K562 (cell line): ENCODE data around the gene HK2. TPM values are rescaled to one million over a fixed set of nuclear protein-coding genes. Genes with fewer than 3 reads are reported as not detected.

Source experiments
- ATAC-seq: fragments of 200-7000 bp; cut with Tn5 transposase; 3 replicates; pipeline ENCODE4 v1.9.1; 2020; ENCODE audit warnings: moderate library complexity
- BruUV-seq: library from RNA; stranded (reverse); fragments of 400-500 nt; replicated peaks from 2 replicates; lab custom pipeline; 2021; lab: Mats Ljungman, UMichigan
- CTCF ChIA-PET: fragments of 300-600 bp; formaldehyde crosslinking; extraction: SDS; loops from one replicate; lab custom pipeline; 2021; ENCODE audit warnings: low intra/inter-chr PET ratio; lab: Yijun Ruan, JAX
- POLR2A ChIA-PET: fragments of 300-600, 350-650 bp; sonication (Branson Sonifier 250); formaldehyde crosslinking; extraction: SDS; loops from one replicate; lab custom pipeline; 2021; ENCODE audit warnings: antibody characterized with exemption, inconsistent platforms; lab: Yijun Ruan, JAX
- DNase-seq, 4 experiments: peaks; one replicate each; pipeline versions ENCODE4 v3.0.0 to v3.0.0-alpha.2; 2011 to 2018; ENCODE audit warnings: low spot score in 3 of 4, mixed read lengths in 3 of 4; ENCODE audit errors: extremely low read depth in 1 of 4
- FAIRE-seq: peaks from 2 replicates; lab custom pipeline; 2011; peaks lifted over from hg19 to GRCh38; lab: Jason Lieb, UNC
- H2AFZ ChIP-seq: 2 replicates; pipeline ENCODE4 v1.6.0; 2011; ENCODE audit warnings: low read depth, low read length, control low read depth, inconsistent platforms
- H3K27ac ChIP-seq: fragments of 200-600 bp; 3 replicates; pipeline ENCODE4 v1.8.0; 2011; ENCODE audit warnings: low read depth, mild to moderate bottlenecking, control low read depth, inconsistent platforms, low read length, moderate library complexity, mixed read lengths; ENCODE audit errors: extremely low read depth
- H3K27me3 ChIP-seq, 2 experiments: fragments of 300-600 bp in 1 of 2; 2 replicates in 1 of 2; 3 replicates in 1 of 2; pipeline versions ENCODE4 v1.6.0 to v1.8.0; 2011; ENCODE audit warnings: inconsistent platforms in 2 of 2, low read length in 2 of 2, mild to moderate bottlenecking in 1 of 2, mixed read lengths in 1 of 2, moderate library complexity in 1 of 2; ENCODE audit not compliant: control insufficient read depth in 2 of 2, insufficient read depth in 2 of 2
- H3K36me3 ChIP-seq: fragments of 300-600 bp; 3 replicates; pipeline ENCODE4 v1.8.0; 2011; ENCODE audit warnings: mild to moderate bottlenecking, low read length, inconsistent platforms; ENCODE audit not compliant: control insufficient read depth, insufficient read depth
- H3K4me1 ChIP-seq, 2 experiments: fragments of 200-600 bp in 1 of 2; replicated peaks in 1 of 2; 2 replicates in 1 of 2; 3 replicates in 1 of 2; pipeline versions ENCODE4 v1.5.1 to v1.8.0; 2011; ENCODE audit warnings: inconsistent platforms in 2 of 2, low read length in 2 of 2, mild to moderate bottlenecking in 1 of 2, mixed read lengths in 1 of 2, moderate library complexity in 1 of 2; ENCODE audit not compliant: control insufficient read depth in 2 of 2, insufficient read depth in 2 of 2
- H3K4me2 ChIP-seq: 2 replicates; pipeline ENCODE4 v1.6.1; 2011; ENCODE audit warnings: low read length, control low read depth, inconsistent platforms, mixed read lengths; ENCODE audit not compliant: insufficient read depth
- H3K4me3 ChIP-seq: fragments of 200-600 bp; sonication (generic), shearing (Covaris generic); 2 replicates; pipeline ENCODE4 v1.5.1; 2016; ENCODE audit warnings: control low read depth, inconsistent platforms
- H3K79me2 ChIP-seq: fragments of 200-600 bp; 3 replicates; pipeline ENCODE4 v1.8.0; 2011; ENCODE audit warnings: low read length, inconsistent platforms; ENCODE audit not compliant: control insufficient read depth, insufficient read depth
- H3K9ac ChIP-seq, 2 experiments: 2 replicates each; pipeline versions ENCODE4 v1.6.0 to v1.6.1; 2011; ENCODE audit warnings: low read depth in 2 of 2, low read length in 2 of 2, control low read depth in 1 of 2, inconsistent platforms in 1 of 2, mild to moderate bottlenecking in 1 of 2, mixed read lengths in 1 of 2; ENCODE audit not compliant: insufficient read depth in 1 of 2
- H3K9me1 ChIP-seq: one replicate; pipeline ENCODE4 v1.6.0; 2011; ENCODE audit warnings: inconsistent platforms, mild to moderate bottlenecking, low read length, moderate library complexity; ENCODE audit not compliant: control insufficient read depth, insufficient read depth
- H3K9me3 ChIP-seq: replicated peaks from 2 replicates; pipeline ENCODE4 v1.5.1; 2011; ENCODE audit warnings: low read depth, low read length, inconsistent platforms; ENCODE audit not compliant: control insufficient read depth, insufficient read depth
- H4K20me1 ChIP-seq: replicated peaks from 2 replicates; pipeline ENCODE4 v1.6.1; 2011; ENCODE audit warnings: low read length, inconsistent platforms, mixed read lengths; ENCODE audit not compliant: control insufficient read depth, insufficient read depth
- CTBP1 ChIP-seq: fragments of 450-650 bp; IDR thresholded peaks from 2 replicates; pipeline ENCODE4 v1.6.1; 2016; ENCODE audit warnings: borderline replicate concordance
- HSF4 ChIP-seq: fragments of 250-450 bp; sonication (Bioruptor Pico); IDR thresholded peaks from 2 replicates; pipeline ENCODE4 v2.1.2; 2022; ENCODE audit warnings: mild to moderate bottlenecking, moderate library complexity, borderline replicate concordance
- MAZ ChIP-seq, 2 experiments: fragments of 450-650 bp in 1 of 2; sonication (generic) in 1 of 2; formaldehyde crosslinking; IDR thresholded peaks in 1 of 2; conservative IDR thresholded peaks in 1 of 2; 2 replicates each; pipeline versions ENCODE4 v1.4.0 to v1.5.0; 2020; ENCODE audit warnings: mild to moderate bottlenecking in 1 of 2, missing genetic modification reagents in 1 of 2
- MYC ChIP-seq, 2 experiments: fragments of 250-450 bp in 1 of 2; sonication (Bioruptor Pico) in 1 of 2; IDR thresholded peaks; 2 replicates each; pipeline versions ENCODE4 v1.5.1 to v1.6.1; 2012 to 2021; ENCODE audit warnings: low read depth in 2 of 2, borderline replicate concordance in 1 of 2, improper control_type of control experiment in 1 of 2, low read length in 1 of 2, mild to moderate bottlenecking in 1 of 2, moderate library complexity in 1 of 2
- NR3C1 ChIP-seq: sonication (generic); formaldehyde crosslinking; IDR thresholded peaks from 2 replicates; pipeline ENCODE4 v1.8.1; 2022; ENCODE audit warnings: missing genetic modification reagents
- SIN3A ChIP-seq, 2 experiments: fragments of 150-350 bp in 1 of 2; IDR thresholded peaks; 2 replicates each; pipeline ENCODE4 v1.6.1; 2011 to 2016; ENCODE audit warnings: borderline replicate concordance in 2 of 2, low read depth in 2 of 2, low read length in 2 of 2, mild to moderate bottlenecking in 2 of 2, moderate library complexity in 2 of 2; ENCODE audit not compliant: control insufficient read depth in 1 of 2
- TAF1 ChIP-seq: IDR thresholded peaks from 2 replicates; pipeline ENCODE4 v1.6.1; 2011; ENCODE audit warnings: mild to moderate bottlenecking, low read length, moderate library complexity; ENCODE audit not compliant: insufficient read depth, control insufficient read depth, severe bottlenecking; ENCODE audit errors: extremely low read depth
- ZBTB7A ChIP-seq: IDR thresholded peaks from 2 replicates; pipeline ENCODE4 v1.6.1; 2011; ENCODE audit warnings: low read depth, mild to moderate bottlenecking, low read length, moderate library complexity, borderline replicate concordance; ENCODE audit not compliant: control insufficient read depth
- ZNF324 ChIP-seq: fragments of 250-450 bp; sonication (Bioruptor Pico); IDR thresholded peaks from 2 replicates; pipeline ENCODE4 v1.4.0; 2020; ENCODE audit warnings: mild to moderate bottlenecking
- WGBS: fragments of 100-300 bp; shearing (Covaris generic); methylation state at CpG from one replicate; pipeline ENCODE4 v1.1.6; 2016; ENCODE audit warnings: low coverage, mixed read lengths; ENCODE audit not compliant: insufficient coverage; ENCODE audit errors: missing lambda C conversion rate; 5-methylcytosine and 5-hydroxymethylcytosine counted together
- in situ Hi-C: fragments of 300-500 bp; cut with MboI; formaldehyde crosslinking; loops from 4 replicates; pipeline ENCODE4 v1.15.0; 2018; ENCODE audit warnings: inconsistent platforms, mixed read lengths
- intact Hi-C: fragments of 100-400 bp; cut with micrococcal nuclease; formaldehyde crosslinking; loops from 2 replicates; pipeline ENCODE4 v1.14.2; 2022
- polyA plus RNA-seq, 8 experiments: library from polyadenylated mRNA; depleted of rRNA in 4 of 8; stranded (reverse) in 5 of 8; unstranded in 3 of 8; fragments of >200 nt; fragmentation: Nextera tagmentation in 2 of 8; fragmentation: Illumina TruSeq in 1 of 8; extraction: Ambion mirVana in 2 of 8; extraction: Trizol in 1 of 8; gene quantifications; 2 replicates each; pipeline versions ENCODE4 v1.2.1 to v1.2.3, GENCODE V29; 2011 to 2014; ENCODE audit warnings: inconsistent platforms in 1 of 8, missing spikeins in 1 of 8
- total RNA-seq, 7 experiments: library from RNA; depleted of rRNA in 6 of 7; stranded (reverse); fragments of >200 nt in 6 of 7; fragmentation: Illumina TruSeq in 2 of 7; extraction: Trizol in 2 of 7; gene quantifications; 2 replicates each; pipeline versions ENCODE4 v1.2.1 to v1.2.3, GENCODE V29; 2011 to 2021; ENCODE audit warnings: low replicate concordance in 1 of 7
- TF ChIP-seq, protein P1 (sequence below): fragments of 450-650 bp; IDR thresholded peaks from 2 replicates; pipeline ENCODE4 v1.6.1; 2016
- TF ChIP-seq, protein P2 (sequence below): fragments of 250-450 bp; sonication (Bioruptor Pico); IDR thresholded peaks from 2 replicates; pipeline ENCODE4 v1.4.0; 2020; ENCODE audit warnings: mild to moderate bottlenecking, moderate library complexity, borderline replicate concordance

The HK2 gene
- total and polyA plus RNA-seq, 9 of the 15 experiments (the other 6 are each of a cell fraction or from before 2014, with no cell fraction given) = 4.7 to 56.0 (median 19.9) TPM

DNA sequence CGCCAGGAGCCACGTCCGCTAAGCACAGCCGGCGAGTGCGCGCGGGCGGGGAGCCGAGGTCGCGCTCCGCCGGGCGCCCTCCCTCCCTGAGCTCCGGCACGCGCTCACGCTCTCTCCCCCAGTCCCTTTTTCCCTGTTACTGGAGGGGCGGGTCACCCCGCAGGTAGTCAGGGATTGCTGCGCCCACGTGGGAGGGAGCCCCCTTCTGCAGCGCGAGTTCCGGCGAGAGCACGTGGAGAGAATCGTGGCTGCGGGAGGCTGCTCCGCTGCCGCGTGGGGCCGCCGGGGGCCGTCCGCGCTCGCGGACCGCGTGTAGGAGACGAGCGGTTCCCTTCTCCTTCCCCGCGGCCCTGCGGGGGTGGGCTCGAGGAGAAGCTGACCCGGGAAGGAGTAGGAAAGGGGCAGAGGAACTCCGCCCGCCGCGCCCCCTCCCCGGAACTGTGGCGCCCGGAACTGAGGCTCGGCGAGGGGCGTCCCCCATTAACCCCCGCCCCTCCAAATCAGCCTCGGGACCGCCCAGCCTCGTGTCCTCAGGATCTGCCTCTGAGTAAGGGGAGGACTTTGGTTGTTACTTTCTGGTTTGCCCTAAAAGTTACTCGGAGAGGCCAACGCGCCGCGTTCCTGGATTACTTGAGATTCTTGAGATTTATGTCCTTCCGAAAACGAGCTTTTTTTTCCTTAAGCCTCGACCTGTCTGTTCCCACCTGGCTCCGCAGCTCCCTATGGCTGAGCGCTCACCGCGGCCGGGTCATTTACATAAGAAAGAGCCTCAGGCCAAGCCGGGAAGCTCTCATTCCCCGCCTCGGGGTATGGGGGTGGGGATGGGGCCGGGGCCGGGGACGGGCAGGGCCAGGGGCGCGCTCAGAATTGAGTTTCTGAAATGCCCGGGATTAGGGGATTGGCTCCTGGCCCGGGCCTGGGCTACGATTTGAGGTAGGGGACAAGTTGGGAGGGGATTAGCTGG is 1.1 kb downstream of the HK2 start (continued):
- peak; percentile 48 to 81; a peak in 3 of 4 replicates for TF ChIP-seq MAZ (CRISPR knock-in tag; conservative IDR thresholded peaks at IDR 0.05 in 1 of 2, IDR thresholded peaks at IDR 0.05 in 1 of 2)
- TF ChIP-seq TAF1 = peak; percentile 28

DNA sequence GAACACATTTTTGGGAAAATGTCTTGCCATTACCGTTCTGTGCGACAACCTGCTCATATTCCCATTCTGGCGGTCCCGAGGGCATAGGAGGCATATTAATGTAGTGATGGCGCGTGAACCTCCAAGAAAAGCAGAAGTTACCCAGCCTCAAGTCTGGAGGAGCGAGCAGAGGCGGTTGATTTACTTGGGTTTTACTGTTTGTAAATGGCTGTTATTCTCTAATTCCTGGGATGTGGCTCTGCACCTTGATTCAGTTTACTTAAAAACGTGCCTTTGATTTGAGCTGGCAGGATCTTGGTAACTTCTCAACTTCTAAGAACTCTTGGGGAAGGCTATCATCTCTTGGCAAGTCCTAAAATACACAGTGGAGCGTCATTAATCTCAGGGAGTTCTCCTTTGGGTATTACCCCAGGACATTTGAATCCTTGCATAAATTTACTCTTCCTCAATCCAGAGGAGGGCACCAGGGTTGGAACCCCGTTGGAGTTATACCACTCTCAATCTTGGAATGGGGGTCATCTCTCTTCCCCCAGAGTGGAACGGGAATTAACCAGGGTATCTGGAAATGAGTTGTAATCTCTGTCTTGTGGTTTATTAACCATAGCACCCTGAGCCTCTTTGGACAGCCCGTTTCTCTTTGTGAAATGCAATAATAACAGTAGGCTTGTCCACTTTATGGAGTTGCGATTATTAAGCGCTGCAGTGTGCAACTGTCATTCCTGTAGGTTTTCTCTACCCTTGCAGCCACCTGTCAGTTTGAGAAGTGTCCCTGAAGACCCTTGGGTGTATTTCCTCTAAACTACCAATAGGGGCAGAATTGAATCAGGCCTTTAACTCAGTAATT is 2.1 kb downstream of the HK2 start:
- peak overlapping the region; percentile 89 for H3K4me2 ChIP-seq
- peaks cover 14% of the 10 kb centered on the region; the same call in 2 of the 3 replicates for H3K36me3 ChIP-seq
- CTCF ChIA-PET = no interaction called here
- POLR2A ChIA-PET = interaction anchor here (1.4 to 2.3 kb wide), 3 partner anchors 8 to 26 kb away, joined by 3 to 11 read pairs (median 10); no protein-coding TSS in a partner anchor
- DNase-seq = peak; percentile 48 to 70 (median 60)
- BruUV-seq = no TSS peak
- no peaks in the 10 kb centered on the region for H3K9me3 ChIP-seq
- peak overlapping the region; percentile 83; the same call in 1 of the 3 replicates for H3K27ac ChIP-seq
- H3K9ac ChIP-seq = peak overlapping the region; percentile 78 to 97
- H3K27me3 ChIP-seq = no peaks in the 10 kb centered on the region
- H3K9me1 ChIP-seq = peaks cover 10% of the 10 kb centered on the region
- H3K4me3 ChIP-seq = peak overlapping the region; percentile 75
- H3K4me1 ChIP-seq = peaks cover 33 to 60% of the 10 kb centered on the region in 2 experiments; a peak in 4 of 5 replicates
- WGBS = 2% methylated on average over 15 of the region's 15 CpGs
- peak; percentile 29 for FAIRE-seq
- peak overlapping the region; percentile 34; the same call in 1 of the 2 replicates for H2AFZ ChIP-seq
- peak; percentile 27 for ATAC-seq
- H4K20me1 ChIP-seq = peaks cover 30% of the 10 kb centered on the region
- H3K79me2 ChIP-seq = peaks cover 66% of the 10 kb centered on the region
- in situ Hi-C loops (no loop called here), intact Hi-C loops (loop anchor here (5.0 kb wide), 1 partner anchor 41 kb away; no protein-coding TSS in a partner anchor)
- TF ChIP-seq MYC (IDR thresholded peaks at IDR 0.05; ENCODE audit: low read depth, low read length) (0 out of 2 replicates have a peak, but pooled peaks have one; percentile 43), MYC (CRISPR knock-in tag; IDR thresholded peaks at IDR 0.05; ENCODE audit: borderline replicate concordance, low read depth) (no peak), HSF4 (CRISPR knock-in tag) (no peak), ZBTB7A (0 out of 2 replicates have a peak, but pooled peaks have one; percentile 43), CTBP1 (peak; percentile 11; the same call in 1 of the 2 replicates), ZNF324 (CRISPR knock-in tag) (no peak), SIN3A (IDR thresholded peaks at IDR 0.05; ENCODE audit: borderline replicate concordance in 2 of 2, control insufficient read depth in 1 of 2, low read depth in 2 of 2, low read length in 2 of 2) (peak; percentile 54 to 74; a peak in 3 of 4 replicates), NR3C1 (no peak)
- TF ChIP-seq, protein P1, sequence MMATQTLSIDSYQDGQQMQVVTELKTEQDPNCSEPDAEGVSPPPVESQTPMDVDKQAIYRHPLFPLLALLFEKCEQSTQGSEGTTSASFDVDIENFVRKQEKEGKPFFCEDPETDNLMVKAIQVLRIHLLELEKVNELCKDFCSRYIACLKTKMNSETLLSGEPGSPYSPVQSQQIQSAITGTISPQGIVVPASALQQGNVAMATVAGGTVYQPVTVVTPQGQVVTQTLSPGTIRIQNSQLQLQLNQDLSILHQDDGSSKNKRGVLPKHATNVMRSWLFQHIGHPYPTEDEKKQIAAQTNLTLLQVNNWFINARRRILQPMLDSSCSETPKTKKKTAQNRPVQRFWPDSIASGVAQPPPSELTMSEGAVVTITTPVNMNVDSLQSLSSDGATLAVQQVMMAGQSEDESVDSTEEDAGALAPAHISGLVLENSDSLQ = peak; percentile 79
- TF ChIP-seq, protein P2, sequence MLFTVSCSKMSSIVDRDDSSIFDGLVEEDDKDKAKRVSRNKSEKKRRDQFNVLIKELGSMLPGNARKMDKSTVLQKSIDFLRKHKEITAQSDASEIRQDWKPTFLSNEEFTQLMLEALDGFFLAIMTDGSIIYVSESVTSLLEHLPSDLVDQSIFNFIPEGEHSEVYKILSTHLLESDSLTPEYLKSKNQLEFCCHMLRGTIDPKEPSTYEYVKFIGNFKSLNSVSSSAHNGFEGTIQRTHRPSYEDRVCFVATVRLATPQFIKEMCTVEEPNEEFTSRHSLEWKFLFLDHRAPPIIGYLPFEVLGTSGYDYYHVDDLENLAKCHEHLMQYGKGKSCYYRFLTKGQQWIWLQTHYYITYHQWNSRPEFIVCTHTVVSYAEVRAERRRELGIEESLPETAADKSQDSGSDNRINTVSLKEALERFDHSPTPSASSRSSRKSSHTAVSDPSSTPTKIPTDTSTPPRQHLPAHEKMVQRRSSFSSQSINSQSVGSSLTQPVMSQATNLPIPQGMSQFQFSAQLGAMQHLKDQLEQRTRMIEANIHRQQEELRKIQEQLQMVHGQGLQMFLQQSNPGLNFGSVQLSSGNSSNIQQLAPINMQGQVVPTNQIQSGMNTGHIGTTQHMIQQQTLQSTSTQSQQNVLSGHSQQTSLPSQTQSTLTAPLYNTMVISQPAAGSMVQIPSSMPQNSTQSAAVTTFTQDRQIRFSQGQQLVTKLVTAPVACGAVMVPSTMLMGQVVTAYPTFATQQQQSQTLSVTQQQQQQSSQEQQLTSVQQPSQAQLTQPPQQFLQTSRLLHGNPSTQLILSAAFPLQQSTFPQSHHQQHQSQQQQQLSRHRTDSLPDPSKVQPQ = no peak
